Fibroblast of gingiva (primary cell): ENCODE measurements around the gene LAPTM5.

ENCODE experiments used
- DNase-seq: peaks from one replicate; pipeline ENCODE4 v3.0.0-alpha.2; 2011; ENCODE audit warnings: low read depth

LAPTM5 gene

DNA sequence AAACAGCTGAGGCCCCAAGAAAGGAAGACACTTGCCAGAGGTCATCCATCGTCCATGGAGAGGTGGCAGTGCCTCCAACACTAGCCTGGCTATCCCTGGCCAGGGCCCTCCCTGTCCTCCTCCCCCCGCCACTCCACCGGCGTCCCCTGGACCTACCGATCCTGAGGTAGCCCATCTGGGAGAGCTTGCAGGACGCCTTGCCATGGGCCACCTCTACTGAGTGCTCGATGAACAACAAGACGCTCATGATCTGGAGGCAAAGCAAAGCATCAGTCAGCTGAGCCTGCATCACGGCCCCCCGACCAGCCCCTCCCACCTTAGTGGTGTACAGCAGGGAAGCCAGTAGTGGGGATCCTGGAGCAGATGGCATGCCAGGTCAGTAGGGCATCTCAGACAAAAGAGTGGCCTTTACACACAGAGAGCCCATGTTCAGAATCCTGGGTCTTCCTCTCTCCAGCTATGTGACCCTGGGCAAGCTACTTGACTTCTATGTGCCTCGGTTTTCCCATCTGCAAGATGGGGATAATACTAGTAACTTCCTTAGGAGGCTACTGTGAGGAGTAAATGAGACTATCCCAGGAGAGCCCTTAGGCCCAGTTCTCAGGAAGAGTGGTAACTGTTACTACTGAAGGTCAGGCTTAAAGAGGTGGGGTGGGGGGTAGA, 15.1 kb downstream of the LAPTM5 start:
- DNase-seq, result no peak

DNA sequence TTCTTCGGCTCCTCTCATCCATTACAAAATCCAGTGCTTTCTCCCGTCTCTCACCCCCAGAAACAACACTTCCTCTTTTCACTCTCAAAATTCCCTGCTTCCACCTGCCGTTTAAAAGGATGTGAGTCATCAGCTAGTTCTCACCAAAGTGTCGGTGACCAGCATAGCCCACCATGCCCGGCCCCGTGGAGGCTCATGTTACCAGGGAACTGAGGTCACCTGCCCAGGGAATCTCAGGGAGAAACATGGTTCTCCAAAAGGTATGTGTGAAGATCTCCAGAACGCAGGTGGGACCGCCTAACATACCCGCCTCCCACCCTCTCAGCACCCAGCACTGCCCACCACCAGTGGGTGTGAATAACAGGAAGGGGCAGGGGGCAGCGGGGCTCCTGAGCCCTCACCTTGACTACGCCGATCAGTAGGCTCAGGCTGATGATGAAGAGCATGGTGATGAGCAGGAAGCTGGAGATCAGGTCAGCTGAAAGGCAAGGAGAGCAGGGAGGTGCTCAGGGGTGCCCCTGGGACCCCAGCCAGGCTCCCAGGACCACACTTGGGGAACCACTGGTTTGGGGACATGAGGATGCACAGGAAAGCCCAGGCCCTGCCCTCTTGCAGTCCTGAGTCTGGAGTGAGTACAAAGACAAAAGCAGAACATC, 16.2 kb downstream of the LAPTM5 start:
- DNase-seq, result no peak

DNA sequence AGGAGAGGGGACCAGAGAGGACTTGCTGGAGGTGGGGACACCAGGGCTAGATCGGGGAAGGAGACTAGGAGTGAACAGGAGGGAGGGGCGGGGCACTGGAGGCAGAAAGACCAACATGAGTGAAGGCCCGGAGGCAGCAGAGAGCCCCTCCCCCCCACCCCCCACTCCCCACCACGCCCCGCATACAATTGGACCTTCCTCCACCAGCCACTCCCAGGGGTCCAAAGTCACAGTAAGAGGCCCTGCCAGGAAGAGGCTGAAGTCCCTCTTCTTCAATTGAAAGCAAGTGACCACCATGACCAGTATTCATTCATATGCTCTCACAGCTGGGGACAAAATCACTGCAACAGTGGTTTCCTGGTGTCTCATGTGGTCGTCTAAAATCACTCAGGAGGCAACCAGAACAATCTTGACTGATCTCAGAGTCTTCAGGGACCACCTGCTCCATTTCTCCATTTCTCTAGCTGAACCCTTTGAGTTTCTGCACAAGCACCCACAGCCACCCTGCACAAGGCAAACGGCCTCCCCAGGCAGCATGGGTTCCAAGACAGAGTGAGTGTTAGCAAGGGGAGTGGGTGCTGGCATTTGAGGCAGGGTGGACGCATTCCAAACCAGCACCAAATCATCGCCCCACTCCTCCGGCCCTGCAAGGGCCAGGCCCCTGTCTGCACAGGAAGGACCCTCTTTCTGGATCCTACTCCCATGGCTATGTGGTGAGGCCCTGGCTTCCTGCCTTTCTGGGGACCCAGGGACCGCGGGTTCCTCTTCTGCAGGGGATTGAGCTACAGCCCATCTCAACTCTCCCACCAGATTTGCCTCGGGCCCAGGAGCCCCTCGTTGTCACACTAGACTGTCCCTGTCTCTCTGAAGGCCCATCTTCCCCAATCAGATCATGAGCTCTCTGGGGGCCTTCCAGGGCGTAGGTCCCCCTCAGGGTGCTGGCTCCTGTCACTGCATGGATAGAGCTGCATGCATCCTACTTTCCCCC, 17.0 kb downstream of the LAPTM5 start:
- DNase-seq, result no peak

DNA sequence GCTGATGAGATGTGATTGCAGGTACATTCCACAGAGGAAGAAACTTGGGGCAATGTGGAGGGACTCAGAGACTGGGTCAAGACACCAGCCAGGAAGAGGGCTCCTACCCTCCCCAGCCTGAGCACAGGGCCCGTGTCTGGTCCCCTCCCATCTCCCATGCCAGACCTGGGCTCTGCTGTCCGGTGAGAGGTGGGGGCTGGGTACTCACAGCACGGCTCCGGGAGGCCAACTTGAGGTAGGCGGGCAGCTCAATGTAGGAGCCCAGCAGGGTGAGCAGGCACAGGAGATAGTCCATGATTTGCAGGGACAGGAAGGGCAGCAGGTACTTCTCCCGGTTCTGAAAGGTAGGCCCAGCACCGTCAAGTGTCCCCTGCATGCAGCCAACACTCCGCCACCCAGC, 18.0 kb downstream of the LAPTM5 start:
- no peak for DNase-seq

DNA sequence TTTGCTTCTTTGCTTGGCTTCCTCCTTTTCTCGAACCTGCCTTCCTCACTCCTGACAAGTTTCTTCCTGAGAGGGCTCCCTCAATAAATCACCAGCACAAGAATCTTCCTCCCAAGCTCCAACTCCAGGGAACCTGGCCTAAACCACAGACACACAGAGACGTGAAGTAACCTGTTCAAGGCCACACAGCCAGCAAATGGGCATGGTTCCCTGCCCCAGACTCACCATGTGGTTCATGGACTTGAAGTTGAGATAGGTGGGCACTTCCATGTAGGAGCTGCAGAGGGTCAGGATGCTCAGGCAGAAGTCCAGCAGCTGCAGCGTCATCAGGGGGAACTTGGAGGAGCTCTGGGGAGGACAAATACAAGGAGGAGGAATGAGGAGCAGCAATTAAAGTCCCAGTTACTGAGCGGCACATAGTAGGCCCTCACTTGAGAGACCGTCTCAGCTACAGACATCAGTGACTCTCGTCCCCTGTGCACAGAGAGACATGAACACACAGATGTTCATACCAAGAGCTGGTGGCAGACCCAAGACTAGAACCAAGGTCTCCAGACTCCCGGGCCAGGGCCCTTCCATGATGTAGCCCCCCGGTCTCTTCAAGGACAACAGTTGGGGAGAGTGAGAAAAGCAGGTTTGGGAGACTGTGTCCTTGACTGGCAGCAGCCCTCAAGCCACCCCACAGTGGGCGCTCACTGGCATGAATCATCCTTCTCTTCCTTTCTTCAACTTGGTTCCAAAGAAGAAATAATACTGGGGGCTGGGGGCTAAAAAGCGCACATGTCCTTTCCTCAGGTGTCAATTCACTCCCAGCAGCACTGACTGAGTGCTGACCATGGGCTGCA, 18.6 kb downstream of the LAPTM5 start:
- DNase-seq, result no peak

DNA sequence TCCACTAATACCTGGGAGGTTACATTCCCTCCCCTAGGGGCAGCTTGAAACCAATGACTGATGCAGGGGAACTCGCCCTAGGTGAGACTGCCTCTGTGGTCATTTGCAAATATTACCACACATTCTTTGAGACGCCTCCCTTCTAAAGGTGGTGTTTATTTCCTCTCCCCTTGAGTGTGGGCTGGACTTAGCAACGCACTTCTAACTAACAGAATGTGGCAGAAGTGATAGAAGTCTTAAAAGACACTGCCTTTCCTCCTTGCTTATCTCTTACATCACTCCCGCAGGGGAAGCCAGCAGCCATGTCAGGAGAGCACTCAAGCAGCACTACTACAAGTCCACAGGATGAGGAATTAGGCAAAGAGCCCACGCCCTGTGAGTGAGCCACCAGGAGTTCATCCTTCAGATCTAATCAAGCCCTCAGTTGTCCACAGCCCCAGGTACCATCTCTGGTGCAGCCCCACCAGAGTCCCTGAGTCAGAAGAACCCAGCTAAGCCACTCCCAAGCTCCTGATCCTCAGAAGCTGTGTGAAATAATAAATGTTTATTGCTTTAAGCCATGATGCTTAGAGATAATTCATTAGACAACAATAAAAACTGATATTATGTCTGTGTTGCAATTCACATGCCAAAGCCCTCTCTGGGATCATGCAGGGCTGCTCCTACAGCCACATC, 19.4 kb downstream of the LAPTM5 start:
- no peak for DNase-seq

DNA sequence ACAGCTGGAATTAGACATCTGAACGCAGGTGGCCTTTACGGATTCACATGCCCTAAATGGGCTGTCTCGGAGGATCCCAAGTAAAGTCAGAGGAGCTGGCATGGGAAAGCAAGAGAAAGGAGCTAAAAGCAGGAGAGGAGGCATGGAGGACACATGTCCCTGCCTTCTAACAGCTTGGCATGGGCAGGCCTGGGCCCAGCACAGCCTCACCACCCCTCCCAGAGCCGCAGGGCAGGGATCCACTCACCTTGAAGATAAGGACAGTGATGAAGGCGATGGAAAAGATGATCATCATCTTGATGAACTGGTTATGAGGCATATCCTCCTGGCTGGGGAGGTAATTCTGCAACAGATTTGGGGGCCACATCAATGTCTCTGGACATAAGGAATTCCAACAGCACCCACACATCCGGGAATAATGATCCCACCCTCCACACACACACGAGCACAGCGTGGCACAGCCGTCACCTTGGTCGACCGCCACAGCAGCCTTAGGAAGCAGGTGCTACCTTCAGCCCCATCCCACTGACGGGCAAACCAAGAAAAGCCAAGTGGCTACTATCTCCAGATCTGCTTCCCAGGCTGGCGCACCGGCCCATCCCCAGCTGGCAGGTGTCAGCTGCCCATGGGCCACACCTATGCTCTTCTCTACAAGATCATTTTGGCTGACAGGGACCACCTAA, 20.1 kb downstream of the LAPTM5 start:
- no peak for DNase-seq

DNA sequence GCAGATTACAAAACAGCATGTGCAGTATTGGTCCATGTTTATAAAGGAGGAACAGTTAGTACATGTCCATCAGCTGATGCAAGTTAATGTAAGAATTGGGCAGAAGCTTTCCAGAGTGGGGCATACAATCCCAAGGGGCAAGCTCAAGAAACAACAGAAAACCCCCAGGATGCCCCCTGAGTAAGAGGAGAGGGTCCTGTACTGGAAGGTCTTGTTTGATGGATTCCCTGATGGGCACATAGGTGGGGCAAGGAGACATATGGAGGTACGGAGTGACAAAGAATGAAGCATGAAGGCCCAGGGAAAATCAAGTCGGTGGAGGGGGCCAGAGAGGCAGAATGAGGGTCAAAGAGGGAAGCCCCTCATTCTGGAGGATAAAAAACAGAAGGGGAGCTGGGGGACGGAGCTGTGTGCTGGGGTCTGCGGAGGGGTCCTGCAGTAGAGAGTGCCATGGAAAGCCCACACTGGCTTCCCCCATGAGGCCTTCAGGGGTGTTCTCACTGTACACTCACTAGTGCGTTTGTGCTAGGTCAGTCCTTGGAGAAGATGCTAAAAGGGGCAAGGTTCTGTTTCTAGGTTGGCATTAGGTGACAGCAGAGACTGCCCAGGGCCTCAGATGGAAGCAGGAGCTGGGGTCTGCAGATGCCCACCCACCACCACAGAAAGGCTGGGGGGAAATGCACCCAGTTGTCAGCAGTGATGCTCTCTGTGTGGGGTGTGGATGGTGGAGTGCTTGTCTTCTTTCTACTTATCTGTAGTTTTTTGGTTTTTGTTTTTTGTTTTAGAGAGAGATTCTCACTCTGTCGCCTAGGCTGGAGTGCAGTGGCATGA, 21.7 kb downstream of the LAPTM5 start:
- no peak for DNase-seq

DNA sequence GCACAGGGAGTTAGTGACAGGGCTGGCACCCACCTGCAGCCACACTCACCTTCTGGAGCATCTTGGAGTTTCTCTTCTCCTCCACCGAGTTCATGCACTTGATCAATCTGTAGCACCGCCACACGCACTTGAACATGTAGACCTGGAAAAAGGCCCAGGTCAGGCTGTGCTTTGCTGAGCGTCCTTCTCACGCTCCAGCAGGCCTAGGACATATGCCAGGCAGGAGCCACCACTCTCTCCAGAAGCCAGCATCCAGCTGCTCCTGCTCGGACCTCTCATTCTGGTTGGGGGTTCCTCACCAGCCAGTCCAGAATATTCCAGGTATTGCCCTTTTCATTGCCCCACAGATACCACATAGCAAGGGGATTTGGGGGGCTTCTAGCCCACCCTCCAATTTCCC, 22.4 kb downstream of the LAPTM5 start:
- no peak for DNase-seq

DNA sequence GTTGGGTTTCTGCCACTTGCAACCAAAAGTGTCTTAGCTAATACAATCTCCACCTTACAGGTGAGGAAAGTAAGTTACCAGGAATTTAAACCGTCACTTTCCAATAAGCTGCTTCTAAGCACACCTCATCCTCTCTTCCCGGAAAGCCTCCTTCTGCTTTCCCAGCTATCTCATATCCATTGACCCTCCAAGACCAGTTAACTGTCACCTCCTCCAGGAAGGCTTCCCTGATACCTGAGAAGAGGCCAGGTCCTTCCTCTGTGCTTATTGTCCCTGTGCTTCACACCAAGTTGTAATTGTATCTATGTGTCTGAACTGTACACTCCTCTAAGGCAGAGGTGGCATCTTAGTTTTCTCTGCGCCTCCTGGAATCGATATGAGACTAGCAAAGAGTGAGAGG, 23.0 kb downstream of the LAPTM5 start:
- DNase-seq, result no peak

DNA sequence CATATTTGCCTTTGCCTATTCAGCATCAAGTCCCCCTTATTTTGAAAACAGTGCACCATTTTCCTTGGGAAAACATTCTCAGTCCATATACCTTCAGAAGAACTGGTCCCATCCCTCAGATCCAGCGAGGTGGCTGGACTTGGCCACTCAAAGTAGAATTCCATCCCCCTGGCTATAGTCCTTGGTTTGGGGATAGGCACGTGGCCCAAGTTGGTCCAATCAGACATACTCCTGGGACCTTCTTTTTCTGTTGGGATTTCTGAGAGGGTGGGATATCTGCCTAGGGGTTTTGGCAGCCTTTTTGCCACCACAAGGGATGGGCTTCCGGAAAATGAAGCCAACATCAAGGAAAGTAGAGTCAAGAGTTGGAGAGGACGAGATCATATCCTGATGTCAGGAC, 23.5 kb downstream of the LAPTM5 start:
- DNase-seq, result no peak

DNA sequence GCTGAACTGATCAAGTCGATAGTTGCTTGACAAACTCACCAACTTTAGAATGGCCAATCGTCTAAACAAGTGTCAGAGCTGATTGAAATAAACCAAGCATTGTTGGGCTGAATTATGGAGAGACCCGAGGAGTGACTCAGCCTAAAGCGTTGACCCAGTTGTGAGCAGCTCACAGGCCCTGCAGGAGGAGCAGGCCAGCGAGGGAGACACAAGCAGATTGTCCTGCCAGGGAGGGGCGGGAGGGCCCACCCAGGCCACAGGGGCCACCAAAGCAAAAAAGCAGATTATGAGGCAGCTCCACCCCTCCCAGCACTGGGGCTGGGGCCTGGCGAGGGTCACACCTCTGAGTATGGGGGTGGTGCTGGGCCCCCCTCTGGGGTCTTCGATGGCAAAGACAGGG, 24.1 kb downstream of the LAPTM5 start:
- DNase-seq, result no peak

DNA sequence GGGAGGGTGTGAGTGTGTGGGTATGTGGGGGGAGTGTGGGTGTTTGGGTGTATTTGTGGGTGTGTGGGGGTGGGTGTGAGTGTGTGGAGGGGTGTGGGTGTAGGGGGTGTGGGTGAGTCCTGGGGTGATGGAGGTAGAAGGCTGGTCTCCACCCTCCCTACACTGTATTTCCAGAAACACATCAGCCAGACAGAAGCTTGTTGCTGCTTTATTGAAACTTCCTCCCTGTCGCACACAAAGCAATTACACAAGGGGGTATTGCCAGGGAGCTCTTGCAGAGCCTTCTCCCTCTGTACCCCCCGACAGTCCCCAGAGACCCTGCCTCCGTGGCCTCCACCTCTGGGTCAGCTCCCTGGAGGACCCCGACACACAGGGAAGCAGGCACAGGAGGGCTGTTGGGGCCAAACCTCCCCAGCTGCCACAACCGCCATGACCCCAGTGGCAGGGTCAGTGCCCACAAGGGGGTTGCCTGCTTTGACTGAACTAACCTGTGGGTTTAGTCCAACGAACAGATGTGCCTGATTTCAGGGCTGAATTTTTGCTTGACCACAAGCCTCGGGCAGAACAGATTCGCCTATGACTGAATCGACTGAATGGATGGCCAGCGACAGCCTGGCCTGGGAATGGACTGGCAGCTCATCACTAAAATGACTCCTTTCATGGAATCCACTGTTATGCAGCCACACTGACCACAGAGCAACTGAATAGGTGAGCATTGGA, 25.1 kb downstream of the LAPTM5 start:
- DNase-seq, result no peak

DNA sequence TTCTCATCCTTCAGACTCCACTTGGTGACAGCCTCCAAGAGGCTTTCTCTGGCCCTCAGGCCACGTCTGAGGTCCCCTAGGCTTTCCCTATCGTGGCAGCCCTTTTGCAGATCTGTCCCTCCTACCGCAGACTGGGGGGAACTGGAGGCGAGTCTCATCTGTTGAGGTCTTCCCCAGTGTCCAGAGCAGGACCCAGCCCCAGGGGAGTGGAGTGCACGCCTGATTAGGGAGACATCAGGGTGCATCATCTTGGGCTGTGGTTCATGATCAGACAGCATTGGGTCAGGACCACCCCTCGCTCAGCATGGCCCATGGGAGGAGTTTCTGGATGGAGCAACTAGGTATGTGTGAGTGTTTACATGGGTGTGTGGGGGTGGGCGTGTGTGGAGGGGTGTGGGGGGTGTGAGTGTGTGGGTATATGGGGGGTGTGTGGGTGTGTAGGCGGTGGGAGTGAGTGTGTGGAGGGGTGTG, 25.7 kb downstream of the LAPTM5 start:
- no peak for DNase-seq

DNA sequence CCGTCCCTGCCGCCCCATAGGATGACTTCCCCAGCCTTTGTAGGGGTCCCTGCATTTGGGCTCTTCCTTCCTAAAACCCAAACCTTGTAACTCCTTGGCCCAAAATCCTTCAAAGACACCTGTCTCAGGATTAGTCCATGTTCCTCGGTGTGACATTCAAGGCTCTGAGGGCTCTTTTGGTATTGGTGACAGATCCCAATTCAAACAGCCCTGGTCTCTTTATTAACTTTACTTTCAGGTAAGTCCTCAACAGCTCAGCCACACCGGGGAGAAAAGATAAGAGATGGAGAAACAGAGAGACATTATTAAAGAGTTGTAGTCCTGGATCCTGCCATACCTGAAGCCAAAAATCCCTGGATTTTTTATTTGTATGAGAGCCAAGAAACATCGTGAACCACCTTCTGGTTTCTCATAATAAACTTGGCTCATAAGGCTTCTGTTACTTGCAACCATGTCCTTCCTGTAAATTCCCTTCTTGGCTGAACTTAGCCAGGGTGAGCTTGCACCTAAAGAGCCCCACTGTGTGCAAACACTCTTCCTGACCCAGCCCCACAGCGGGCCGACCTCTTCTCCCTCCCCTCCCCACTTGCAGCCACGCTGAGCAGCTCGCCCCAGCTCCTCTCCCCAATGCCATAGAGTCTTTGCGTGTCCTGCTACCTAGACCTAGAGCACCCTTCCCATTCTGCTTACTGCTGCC, 26.3 kb downstream of the LAPTM5 start:
- DNase-seq, result no peak

DNA sequence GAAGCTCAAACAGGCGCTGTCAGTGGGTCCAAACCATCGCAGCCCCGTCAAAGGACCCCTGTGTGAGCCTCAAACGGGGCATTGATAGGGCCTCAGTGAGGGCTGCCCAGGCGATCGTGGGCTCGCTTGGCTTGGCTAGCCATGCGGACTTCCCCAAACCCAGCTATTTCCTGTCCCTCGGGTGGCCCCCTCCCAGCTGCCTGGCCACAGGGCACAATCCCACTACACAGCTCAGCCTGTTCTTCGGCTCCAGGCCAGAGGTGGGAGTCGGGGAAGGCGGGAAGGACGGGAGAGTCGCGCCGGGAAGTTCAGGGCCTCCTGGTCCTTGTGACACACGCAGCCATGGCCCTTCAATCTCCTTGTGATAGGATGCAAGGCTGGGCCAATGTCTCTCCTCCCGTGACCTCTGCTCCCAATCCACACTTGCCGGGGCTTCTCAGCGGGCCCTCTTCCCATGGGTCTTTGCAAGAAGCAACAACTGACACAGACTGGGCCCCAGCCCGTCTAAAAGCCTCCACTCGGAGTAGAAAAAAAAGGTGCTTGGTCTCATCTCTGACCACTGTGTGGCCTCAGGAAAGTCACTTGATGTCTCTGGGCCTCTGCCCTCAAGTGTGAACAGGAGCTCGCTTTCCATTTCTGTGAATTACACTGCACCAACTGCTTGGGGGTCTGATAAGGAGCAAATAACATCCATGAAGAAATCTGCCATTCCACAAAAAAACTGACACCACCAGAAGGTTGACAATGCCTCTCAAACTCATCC, 27.0 kb downstream of the LAPTM5 start:
- no peak for DNase-seq

DNA sequence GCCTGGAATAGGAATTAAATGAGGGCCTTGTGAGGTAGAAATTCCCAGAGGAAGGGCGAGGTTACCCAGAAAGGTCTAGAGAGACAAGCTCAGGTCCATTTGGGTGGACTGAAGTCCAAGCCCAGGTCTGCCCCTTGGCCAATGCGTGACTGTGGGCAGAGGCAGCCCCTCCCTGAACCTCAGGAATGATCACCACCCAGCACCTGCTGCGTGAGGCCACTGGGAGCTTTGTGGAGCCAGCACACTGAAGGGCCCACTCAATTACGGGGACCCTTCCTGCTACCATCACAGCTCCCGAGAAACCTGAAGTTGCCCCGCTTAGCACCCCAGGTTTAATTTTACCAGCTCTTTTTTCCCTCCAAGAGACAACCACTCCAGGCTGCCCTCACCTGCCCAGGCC, 27.7 kb downstream of the LAPTM5 start:
- DNase-seq, result no peak
